Measurements from ENCODE around the gene MMP12. TPM values are rescaled to one million over a fixed set of nuclear protein-coding genes. Genes with fewer than 3 reads are reported as not detected.

The MMP12 gene
- total RNA-seq, 1 experiment from 2014 or later, result not detected

DNA sequence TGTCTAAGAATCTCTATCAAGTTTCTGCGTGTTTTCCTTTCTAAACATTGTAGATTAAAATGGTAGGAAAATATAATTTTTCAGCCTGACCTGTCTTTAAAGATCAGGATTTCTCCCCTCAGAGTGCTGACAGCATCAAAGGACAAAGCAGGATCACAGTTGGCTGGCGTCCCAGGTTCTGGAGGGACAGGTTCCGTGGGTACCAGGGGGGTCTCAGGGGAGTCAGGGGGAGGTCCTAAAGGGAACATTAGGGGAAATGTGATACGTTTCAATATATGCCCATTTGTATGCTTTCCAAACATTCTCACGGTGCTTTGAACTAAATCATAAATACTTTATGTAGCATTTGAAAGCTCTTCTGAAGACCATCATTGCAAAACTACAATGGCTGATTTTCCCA is 34.8 kb downstream of the MMP12 start:
- Mint-ChIP-seq H3K27me3 (ENCODE audit: unreplicated experiment) (peaks cover 3% of the 10 kb centered on the region), H3K36me3 (ENCODE audit: insufficient read depth, unreplicated experiment) (no peaks in the 10 kb centered on the region), H3K4me1 (ENCODE audit: low read depth, unreplicated experiment) (peaks cover 28% of the 10 kb centered on the region), H3K27ac (ENCODE audit: unreplicated experiment) (no peak overlapping the region), H3K4me3 (ENCODE audit: low read depth, unreplicated experiment) (no peak overlapping the region), H3K9me3 (ENCODE audit: low read depth, unreplicated experiment) (no peaks in the 10 kb centered on the region)
- TF ChIP-seq, protein P1, sequence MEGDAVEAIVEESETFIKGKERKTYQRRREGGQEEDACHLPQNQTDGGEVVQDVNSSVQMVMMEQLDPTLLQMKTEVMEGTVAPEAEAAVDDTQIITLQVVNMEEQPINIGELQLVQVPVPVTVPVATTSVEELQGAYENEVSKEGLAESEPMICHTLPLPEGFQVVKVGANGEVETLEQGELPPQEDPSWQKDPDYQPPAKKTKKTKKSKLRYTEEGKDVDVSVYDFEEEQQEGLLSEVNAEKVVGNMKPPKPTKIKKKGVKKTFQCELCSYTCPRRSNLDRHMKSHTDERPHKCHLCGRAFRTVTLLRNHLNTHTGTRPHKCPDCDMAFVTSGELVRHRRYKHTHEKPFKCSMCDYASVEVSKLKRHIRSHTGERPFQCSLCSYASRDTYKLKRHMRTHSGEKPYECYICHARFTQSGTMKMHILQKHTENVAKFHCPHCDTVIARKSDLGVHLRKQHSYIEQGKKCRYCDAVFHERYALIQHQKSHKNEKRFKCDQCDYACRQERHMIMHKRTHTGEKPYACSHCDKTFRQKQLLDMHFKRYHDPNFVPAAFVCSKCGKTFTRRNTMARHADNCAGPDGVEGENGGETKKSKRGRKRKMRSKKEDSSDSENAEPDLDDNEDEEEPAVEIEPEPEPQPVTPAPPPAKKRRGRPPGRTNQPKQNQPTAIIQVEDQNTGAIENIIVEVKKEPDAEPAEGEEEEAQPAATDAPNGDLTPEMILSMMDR (IDR thresholded peaks at IDR 0.05; ENCODE audit: unreplicated experiment), result no peak
- BruUV-seq (replicated peaks), result no TSS peak
- intact Hi-C loops (cut with micrococcal nuclease; ENCODE audit: unreplicated experiment), result no loop called here
- DNase-seq, result no peak
- CTCF ChIA-PET, result no interaction called here

DNA sequence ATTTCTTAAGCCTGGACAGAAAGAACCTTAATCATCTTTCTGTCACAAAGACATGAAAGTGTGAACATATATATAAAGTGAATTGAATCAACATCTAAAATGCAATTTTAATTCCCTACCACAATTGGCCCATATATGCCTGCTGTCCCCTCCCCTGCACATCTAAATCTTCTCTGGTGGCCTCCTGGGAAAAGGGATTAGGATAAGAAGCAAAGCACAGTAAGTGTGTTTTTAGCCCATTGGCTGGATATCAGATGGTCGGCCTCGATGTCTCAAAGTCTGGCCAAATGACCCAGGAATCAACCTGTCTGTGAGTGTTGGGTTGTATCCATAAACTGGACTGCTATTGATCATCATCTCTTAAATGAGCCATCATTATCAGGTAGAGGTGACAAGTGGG is 37.1 kb downstream of the MMP12 start:
- no peak for DNase-seq
- H3K9me3 Mint-ChIP-seq (ENCODE audit: low read depth, unreplicated experiment), result no peaks in the 10 kb centered on the region
- CTCF ChIA-PET, result no interaction called here
- H3K4me1 Mint-ChIP-seq (ENCODE audit: low read depth, unreplicated experiment), result peaks cover 36% of the 10 kb centered on the region
- TF ChIP-seq, protein P1 (IDR thresholded peaks at IDR 0.05; ENCODE audit: unreplicated experiment), result no peak
- H3K27me3 Mint-ChIP-seq (ENCODE audit: unreplicated experiment), result peaks cover 12% of the 10 kb centered on the region
- H3K27ac Mint-ChIP-seq (ENCODE audit: unreplicated experiment), result no peak overlapping the region
- H3K36me3 Mint-ChIP-seq (ENCODE audit: insufficient read depth, unreplicated experiment), result no peaks in the 10 kb centered on the region
- no TSS peak for BruUV-seq (replicated peaks)
- intact Hi-C loops (cut with micrococcal nuclease; ENCODE audit: unreplicated experiment), result no loop called here
- no peak overlapping the region for H3K4me3 Mint-ChIP-seq (ENCODE audit: low read depth, unreplicated experiment)

DNA sequence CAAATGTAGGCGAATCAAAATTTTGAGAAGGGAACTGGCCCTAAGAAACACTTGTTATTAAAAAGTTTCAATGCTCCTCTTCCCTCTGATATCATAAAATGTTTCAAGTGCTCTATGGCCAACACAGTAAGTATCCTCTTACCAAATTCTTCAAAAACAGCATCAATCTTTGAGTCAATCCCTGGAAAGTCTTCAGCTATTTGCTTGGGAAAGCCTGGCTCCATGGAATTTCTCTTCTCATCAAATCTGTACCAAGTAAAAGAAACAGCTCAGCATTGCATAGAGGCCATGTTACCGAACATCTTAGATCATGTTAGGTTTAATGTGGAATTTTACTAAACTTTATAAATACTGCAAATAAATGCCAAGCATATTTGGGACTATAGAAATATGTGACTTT is 37.6 kb downstream of the MMP12 start:
- Mint-ChIP-seq H3K36me3 (ENCODE audit: insufficient read depth, unreplicated experiment) (no peaks in the 10 kb centered on the region), H3K27ac (ENCODE audit: unreplicated experiment) (no peak overlapping the region), H3K4me1 (ENCODE audit: low read depth, unreplicated experiment) (peaks cover 36% of the 10 kb centered on the region), H3K27me3 (ENCODE audit: unreplicated experiment) (peaks cover 12% of the 10 kb centered on the region), H3K4me3 (ENCODE audit: low read depth, unreplicated experiment) (no peak overlapping the region), H3K9me3 (ENCODE audit: low read depth, unreplicated experiment) (no peaks in the 10 kb centered on the region)
- intact Hi-C loops (cut with micrococcal nuclease; ENCODE audit: unreplicated experiment), result no loop called here
- CTCF ChIA-PET, result interaction anchor here (0.9 kb wide), 1 partner anchor 105 kb away, joined by 3 read pairs; no protein-coding TSS in a partner anchor
- DNase-seq, result no peak
- TF ChIP-seq, protein P1 (IDR thresholded peaks at IDR 0.05; ENCODE audit: unreplicated experiment), result no peak
- no TSS peak for BruUV-seq (replicated peaks)

DNA sequence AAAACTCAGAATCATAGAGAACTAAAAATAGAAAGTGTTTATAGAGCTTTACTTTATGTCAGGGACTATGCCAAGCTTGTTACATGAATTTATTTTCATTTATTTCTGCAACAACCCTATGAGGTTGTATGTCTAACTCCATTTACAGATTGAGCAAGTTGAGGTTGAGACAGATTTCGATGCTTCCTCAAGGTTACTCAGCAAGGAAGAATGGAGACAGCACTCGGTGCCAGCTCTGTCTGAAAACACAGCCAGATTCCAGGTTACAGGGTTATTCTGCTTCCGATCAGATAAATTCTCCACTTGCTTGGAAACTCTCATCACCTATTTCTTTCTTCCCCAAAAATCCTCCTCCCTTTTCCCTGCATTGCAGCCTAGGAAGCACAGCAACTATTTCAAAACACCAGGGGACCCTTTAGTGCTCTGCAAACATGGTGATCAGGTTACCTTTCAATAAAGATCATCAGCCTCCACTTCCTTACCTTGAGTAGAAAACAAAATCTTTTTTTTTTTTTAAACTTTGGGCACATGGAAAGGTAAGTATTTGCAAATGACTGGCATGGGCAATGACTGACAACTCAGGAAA is 38.4 kb downstream of the MMP12 start:
- CTCF ChIA-PET, result interaction anchor here (0.9 kb wide), 1 partner anchor 106 kb away, joined by 3 read pairs; no protein-coding TSS in a partner anchor
- TF ChIP-seq, protein P1 (IDR thresholded peaks at IDR 0.05; ENCODE audit: unreplicated experiment), result no peak
- Mint-ChIP-seq H3K9me3 (ENCODE audit: low read depth, unreplicated experiment) (no peaks in the 10 kb centered on the region), H3K36me3 (ENCODE audit: insufficient read depth, unreplicated experiment) (peaks cover 5% of the 10 kb centered on the region), H3K4me3 (ENCODE audit: low read depth, unreplicated experiment) (no peak overlapping the region), H3K27me3 (ENCODE audit: unreplicated experiment) (peaks cover 12% of the 10 kb centered on the region), H3K4me1 (ENCODE audit: low read depth, unreplicated experiment) (peaks cover 36% of the 10 kb centered on the region), H3K27ac (ENCODE audit: unreplicated experiment) (no peak overlapping the region)
- BruUV-seq (replicated peaks), result no TSS peak
- intact Hi-C loops (cut with micrococcal nuclease; ENCODE audit: unreplicated experiment), result no loop called here
- no peak for DNase-seq

Data from Calu3 (cell line).